NCI-H2196 (cell line): Measurements from ENCODE around the gene TRERF1.

Experiments
- DNase-seq: peaks from one replicate; lab custom pipeline; 2025; ENCODE audit not compliant: unreplicated experiment; lab: John Stamatoyannopoulos, UW

The TRERF1 gene

DNA sequence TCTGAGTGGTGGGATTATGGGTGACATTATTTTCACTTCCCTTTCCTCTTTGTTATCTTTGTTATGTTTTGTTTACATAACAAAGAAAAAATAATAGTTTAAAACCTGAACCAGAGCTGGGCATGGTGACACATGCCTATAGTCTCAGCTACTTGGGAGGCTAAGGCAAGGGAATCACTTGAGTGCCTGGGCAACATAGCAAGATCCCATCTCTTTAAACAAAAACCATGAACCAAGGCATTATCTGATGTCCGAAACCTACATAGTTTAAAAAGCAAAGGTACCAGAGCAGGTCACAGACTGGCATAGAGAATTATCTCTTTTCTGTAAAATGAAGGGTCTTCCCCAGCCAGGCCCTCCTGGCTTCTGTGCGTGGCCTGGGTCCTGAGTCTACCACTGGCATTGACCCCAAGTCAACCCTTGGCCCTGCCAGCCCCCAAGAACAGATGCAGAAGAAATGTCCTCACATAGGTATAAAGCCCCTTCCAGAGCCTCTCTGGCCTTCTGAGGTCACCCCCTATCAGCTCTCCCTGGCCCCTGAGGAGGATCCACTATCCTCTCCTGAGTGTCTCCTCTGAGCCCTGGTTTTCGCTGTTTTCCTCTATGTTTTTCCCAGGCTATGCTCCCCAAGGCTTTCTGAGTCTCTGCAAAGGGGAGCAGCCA is 81.3 kb downstream of the TRERF1 start:
- no peak for DNase-seq

DNA sequence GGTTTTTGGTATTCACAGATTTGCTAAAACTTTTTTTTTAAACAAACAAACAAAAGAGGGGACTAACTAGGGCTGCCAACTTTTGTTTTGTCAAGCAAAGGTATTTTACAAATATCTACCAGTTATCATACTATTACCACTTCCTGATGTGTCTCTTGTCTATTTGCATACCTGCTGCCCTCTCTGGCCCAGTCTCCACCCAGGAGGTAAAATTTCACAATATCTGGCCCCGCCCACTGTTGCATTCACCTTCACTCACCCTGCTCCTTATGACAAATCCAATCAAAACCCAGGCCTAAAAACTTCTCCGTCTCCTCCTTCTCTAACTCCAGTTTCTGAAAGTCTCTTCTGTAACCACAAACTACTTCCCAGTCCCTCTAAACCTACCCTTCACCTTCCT is 82.2 kb downstream of the TRERF1 start:
- DNase-seq = no peak

DNA sequence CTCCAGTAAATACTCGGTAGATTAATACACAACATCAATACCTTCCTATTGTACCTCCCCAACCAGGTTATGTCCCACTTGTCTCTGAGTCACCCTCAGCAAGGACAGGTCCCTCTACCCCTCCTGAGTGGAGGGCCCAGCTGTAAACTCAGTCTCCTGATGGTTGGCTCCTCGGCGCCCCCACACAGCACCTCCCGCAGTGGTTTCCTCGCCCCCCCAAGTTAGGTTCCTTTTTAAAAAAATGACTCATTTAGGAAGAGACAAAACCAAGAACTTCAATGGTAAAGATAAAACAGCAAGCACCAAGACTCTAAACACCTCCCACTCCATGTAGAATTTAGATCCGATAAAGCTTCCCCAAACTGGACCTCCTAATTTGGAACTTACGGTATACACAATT is 83.5 kb downstream of the TRERF1 start:
- no peak for DNase-seq

DNA sequence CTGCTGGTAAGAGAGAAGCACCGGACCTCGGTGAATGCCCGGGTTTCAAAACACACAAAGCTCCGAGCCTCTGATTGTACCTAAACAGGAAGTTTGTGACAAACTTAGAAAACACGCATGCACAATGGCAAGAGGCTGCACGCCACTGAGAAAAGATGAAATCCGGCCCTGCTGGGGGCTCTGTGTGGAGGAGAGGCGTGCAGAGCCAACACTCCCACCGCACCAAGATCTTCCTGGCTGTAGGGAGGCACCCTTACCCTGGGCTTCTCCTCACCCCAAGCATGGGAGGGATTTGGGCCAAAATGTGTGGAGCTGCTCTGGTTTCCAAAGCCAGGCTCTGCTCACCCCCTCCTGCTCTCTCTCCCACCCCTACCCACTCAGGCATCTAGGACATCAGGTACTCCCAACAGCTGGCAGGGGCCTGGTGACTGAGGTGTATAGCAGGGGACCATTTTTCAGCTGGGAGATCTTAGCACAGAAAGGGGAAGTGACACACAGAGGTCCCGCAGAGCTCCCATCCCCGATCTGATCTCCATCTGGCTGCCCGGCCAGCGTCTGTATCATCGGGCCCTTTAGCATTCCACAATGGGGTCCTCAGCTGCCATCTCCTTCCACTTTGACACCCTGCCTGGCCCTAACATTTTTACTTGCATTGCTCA is 84.2 kb downstream of the TRERF1 start:
- DNase-seq = no peak

DNA sequence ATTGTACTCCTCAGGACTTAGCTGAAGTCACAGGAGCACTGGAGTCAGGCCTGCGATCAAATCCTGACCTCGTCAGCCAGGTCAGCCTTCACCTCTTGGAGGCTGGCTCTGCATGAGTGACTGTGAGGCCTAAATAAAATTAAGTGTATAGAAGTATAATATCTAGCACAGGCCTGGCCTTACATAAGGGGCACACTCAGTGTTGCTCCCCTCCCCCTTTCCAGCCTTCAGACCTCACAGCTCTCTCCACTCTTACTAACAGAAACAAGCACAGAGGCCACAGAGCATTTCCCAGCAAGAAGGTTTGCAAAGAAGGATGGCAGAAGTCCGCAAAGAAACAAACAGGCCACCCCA is 84.8 kb downstream of the TRERF1 start:
- no peak for DNase-seq

DNA sequence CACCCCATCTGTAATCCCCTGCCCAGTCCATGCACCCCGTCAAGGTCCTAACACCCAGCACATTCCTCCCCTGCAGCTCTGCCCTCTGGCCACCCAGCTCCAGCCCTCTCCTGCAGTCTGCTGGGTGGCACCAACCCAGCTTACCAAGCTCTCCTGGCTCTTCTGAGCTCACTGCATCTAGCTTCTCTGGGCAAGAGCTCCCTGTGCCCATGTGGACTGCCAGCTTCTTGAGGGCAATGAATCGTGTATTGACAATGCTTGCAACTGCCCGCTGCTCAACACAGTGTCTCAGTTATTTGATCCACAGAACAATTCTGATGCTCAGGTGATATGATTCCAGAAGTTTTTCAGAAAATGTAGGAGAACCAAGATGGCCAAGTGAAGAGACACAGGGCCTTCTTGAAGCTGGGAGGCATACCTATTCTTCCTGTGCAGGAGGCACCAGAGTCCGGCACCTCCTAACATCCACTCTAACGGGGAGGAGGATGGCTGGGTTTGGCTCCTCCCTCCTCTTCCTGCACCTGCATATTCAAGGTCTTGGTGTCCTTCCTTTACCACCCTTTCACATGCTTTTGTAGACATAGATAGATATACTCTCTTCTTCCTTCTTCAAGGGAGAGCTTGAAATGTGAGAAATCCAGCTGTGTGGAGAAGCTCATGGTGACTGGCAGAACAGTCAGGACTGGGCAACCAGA is 85.6 kb downstream of the TRERF1 start:
- no peak for DNase-seq

DNA sequence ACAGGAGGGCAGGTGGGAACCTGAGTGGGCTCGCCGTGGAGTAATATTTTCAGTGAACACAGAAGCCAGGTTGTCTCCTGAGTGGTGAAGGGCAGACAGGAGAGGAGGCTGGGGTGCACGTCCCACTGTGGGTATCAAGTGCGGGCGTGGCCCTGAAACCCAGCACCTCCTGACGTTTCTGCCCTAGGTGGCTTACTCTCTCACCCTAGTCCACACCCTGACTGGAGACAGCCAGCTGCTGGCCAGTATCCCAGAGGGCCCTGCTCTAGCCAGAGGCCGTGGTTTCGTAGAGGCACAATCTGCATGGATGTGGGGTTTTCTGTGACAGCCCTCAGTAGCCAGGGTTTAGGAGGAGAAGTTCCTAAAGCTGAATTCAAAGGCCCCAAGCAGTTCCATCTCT is 86.7 kb downstream of the TRERF1 start:
- DNase-seq = no peak

DNA sequence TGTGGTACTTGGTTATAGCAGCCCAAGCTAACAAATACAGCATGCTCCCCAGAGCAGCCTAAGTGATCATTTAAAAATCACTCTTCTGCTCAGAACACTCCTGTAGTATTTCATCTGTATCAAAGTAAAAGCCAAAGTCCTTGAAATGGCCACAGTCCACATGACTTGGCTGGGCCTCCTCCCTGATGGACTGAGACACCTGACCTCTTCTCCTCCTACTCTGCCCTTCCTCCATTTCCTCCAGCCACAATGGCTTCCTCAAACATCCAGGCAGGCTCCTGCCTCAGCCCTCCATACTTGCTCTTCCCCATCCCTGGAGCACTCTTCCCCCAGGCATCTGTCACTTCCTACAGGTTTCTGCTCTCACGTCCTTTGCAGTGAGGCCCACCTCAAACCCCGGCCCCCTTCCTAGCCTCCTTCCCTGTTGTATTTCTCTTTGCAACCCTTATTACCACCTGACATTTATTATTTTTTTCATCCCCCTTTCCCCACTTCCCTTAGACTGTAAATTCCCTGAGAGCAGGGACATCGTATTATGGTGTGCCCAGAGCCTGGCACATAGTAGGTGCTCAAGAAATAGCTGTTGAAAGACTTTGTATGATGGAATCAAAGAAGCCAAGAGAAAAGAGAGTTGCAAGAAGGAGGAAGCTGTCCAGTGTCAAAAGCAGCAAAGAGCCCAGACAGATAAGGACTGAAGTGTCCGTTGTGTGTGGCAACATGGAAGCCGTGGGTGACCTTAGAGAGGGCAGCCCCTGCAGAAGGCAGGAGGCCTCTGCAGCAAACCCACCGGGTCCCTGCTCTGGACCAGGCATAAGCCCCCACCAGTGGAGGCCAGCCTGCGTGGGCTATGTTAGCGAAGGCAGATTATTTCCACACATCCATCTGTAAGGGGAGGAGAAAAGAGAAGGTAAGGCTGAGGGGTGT is 87.5 kb downstream of the TRERF1 start:
- DNase-seq = no peak

DNA sequence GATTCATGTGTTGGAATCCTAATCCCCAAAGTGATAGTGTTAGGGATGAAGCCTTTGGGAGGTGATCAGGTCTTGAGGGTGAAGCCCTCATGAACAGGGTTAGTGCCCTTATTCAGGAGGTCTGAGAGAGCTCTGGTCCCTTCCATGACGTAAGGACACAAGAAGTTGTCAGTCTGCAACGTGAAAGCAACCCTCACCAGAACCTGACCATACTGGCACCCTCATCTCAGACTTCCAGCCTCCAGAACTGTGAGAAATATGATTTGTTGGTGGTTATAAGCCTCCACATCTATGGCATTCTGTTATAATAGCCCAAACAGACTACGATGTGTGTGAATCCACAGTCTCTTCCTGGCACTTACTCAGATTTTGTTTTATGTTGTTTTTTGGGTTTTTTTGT is 90.7 kb downstream of the TRERF1 start:
- DNase-seq = no peak

DNA sequence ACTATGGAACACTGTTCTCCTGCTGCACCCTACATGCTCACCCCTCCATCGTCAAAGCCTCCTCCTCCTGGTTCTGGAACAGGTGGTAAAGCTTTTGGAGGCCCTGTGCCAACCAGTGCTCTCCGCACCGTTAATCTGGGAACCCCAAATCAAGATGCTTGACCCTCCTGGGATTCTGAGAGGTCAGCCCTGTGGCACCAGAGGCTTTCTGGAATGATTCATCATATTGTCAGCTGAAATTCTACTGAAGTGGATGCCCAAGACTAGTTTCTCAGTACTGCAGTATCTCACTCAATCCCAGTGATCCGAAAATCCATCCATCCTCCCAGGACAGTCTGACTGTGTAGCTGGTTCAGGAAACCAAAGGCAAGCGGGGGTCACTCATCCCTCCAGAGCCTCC is 92.7 kb downstream of the TRERF1 start:
- DNase-seq = no peak

DNA sequence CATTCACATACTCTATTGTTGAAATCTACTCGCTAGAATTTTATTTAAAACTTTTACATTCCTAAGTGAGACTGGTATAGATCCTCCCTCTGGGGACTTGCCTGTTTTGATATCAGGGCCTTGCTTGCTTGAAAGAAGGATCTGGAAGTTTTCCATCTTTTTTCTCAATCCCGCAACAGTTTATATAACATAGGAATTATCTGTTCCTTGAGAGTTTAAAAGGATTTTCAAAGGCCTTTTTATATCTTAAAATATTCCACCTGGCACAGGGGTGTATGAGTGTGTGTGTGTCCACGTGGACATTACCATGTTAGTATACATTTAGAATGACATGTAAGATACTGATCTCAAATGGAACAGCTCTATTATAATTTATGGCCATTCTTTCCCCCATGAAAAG is 96.3 kb downstream of the TRERF1 start:
- no peak for DNase-seq

DNA sequence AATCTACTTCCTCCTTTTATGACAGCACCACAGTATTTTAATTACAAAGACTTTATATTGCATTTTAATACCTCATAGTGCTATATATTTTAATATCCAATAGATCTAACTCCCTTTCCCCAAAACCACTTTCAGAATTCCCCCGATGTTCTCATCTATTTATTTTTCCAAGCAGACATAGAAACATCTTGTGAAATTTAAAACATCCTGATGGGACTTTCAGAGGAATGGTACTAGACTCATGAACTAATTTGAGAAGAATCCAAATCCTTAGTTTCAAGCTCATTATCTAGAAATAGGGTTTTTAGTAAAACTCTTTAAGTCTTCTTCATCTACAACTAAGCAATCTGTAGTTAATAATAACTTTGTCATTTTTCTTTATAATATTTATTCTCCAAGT is 97.0 kb downstream of the TRERF1 start:
- no peak for DNase-seq

DNA sequence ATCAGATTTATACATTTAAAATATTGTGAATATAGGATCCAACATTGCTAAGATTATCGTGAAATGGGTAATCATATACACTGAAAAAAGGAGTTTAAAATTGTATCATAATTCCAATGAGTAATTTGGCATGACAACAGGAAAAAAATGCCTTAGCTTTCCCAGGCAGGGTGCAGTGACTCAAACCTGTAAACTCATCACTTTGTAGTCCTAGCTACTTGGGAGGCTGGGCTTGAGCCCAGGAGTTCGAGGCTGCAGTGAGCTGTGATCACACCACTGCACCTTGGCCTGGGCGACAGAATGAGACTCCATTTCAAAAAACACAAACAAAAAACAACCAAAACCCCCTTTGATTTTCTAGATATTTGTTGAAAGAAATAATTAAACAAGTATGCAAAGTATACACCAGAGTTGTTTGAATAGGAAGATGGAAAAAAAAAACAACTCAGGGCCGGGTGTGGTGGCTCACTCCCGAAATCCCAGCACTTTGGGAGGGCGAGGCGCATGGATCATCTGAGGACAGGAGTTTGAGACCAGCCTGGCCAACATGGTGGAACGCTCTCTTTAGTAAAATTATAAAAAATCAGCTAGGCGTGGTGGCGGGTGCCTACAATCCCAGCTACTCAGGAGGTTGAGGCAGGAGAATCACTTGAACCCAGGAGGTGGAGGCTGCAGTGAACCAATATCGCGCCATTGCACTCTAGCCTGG is 98.7 kb downstream of the TRERF1 start:
- DNase-seq = no peak

DNA sequence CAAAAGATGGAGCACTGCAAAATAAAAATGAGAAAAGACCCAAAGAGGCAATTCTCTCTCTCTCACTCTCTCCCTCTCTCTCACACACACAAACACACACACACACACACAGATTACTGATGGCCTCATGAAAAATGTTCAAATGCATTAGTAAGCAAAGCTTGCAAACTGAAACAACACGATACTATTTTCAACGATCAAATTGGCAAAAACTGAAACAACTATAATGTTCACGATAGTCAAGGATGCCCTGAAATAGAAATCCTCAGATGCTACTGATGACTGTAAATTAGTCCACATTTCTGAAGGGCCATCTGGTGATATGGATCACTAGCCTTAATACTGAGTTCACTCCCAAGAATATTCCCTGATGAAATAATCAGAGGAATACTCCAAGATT is 100.8 kb downstream of the TRERF1 start:
- DNase-seq = no peak

DNA sequence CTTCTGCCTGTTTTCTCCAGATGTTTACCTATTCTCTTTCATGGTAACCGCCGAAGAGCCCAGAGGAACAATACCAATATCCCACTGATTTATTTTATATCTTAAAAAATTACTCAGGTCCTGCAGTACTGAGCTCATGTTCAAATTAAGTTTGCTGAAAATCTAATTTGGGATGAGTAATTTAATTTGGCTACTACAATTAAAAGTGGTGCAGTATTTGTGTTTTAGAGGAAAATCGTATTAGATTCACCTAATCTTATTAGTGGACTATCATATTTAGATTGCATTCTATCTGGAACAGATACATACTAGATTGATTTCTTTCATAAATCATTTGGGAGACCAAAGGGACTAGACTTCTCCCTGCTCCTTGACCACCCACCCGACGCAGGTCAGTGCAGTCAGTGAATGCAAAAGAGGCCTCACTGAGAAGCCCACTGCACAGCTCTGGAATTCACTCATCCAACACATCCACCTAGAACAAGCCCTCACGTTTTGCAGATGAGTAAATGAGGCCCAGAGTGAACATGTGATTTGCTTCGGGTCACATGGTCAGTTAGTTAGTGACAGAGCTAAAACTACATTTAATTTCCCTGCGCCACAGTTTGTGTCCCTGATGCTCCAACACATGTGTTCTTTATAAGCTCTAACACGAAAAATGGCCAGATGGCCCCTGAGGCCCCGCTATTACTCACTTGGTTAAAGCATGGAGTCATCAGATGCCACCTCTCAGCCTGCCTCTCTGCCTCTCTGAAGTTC is 101.8 kb downstream of the TRERF1 start:
- DNase-seq = no peak

DNA sequence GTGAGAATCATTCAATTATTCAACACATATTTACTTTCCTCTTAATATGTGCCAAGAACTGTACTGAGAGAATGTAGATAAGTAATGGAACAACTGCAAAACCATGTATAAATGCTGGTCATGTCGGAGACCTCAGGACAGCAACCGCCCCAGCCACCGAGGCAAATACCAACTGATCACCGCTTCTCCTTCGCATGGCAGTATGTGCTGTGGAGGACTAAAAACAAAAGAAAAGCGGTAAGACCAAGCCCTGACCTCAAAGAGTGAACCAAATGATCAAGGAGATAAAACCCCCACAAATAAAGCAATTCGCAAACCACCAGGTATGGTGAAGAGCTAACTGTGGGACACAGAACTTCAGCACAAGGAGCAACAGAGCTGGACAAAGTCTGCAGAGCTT is 104.3 kb downstream of the TRERF1 start:
- no peak for DNase-seq

DNA sequence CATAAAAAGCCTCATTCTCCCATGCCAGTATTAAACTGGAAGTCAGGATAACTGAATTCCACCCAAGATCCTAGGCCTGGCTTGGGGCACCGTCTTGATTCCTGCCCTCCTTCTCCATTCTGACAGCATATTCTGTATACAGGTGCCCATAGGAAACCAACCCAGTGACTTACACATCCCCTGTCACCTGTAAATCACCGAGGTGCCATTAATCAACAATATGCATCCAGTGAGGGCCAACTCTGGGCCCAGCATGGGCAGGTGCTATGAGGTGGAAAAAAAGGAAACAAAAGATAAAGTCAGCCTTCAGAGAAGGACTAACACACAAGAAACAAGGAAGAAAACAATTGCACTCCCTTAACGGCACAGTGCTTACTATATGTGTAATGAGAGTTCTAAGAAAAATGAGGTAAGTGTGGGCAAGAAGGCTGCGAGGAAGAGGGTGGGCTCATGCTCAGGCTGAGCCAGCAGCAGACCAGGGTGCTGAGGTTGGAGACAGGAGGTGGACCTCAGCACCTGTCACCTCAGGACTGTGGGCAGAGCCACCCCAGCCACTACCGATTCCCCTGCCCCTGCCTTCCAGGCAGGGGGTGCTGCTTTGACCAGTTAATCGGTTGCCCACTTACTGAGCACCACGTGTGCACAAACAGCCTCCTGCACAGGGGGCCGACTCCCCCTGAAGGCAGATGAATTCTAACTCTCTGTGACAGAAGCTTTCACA is 105.9 kb downstream of the TRERF1 start:
- DNase-seq = no peak

DNA sequence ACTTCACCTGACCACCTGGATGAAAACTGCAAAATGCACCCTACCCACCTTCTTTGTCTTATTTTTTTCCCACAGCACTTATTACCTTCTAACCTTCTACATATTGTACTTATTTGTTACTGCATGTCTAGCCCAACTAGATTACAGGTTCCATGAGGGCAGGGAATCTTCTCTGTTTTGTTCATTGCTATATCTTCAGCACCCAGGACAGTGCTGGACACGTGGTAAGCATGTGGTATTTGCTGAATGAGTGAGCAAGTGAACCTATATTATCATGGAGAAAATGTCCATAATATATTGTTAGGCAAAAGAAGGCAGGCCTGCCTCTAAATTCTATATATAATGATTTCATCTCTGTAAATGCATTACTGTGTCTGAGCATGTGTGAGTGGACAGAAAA is 107.0 kb downstream of the TRERF1 start:
- no peak for DNase-seq

DNA sequence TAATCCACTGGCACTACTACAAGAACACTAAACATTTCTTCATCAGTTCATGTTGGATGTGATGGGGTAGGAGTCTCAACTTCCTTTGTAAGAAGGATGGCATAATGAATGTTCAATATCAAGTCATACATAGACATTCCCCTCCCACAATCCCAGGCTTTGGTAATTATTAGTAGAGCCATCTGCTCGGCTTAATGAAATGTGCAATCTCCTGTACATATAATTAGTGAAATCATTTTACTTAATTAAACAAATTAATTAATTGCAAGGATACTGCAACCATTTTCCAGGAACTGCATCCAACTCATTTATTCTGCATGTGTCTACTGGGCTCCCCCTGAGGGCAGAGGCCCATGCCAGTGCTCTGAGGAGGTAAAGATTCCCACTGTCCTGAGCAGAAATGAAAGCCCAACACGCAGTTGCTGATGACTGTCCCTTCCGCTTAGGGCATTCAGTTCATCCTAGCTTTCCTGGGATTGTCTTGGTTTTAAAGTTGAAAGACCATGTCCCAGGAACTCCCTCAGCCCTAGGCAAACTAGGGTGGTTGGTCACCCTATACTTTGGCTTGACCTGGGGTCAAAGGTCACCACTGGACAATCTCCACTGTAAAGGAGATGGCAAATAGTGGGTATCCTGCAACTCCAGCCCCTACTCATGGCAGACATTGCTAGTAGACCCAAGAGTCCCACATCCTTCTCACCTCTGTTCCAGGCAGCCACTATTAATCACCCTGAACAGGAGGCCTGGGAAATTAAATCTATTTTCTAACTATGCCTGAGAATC is 109.8 kb downstream of the TRERF1 start:
- DNase-seq = no peak
